ENCODE measurements around the gene DOK6.
"Not testable (repeated sequence)": the region's sequence is repeated elsewhere in the genome, so short reads cannot be mapped to it uniquely, and the experiment has no call there.

Gene DOK6

GRCh38 chr18:69628774-69629359 lies 228.2 kb downstream of the DOK6 start:
- no peak for DNase-seq

DNA sequence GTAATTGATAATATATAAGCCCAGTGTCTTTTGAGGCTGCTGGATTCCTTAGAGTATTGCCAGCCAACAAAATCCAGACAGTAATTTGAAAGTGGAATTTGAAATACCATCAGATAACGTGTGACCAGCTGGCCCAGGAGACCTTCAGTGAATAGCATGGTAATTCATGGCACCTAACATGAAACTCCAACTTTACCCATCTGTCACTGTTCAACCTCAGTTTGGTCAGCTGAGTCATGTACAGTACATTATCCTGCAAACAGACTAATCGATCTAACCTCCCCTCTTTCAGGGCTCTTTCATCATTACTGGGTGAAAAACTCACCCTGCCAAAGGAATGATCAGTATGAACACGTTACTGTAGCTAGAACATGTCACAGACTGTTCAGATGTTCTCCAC lies 230.6 kb downstream of the DOK6 start:
- no peak for DNase-seq

DNA sequence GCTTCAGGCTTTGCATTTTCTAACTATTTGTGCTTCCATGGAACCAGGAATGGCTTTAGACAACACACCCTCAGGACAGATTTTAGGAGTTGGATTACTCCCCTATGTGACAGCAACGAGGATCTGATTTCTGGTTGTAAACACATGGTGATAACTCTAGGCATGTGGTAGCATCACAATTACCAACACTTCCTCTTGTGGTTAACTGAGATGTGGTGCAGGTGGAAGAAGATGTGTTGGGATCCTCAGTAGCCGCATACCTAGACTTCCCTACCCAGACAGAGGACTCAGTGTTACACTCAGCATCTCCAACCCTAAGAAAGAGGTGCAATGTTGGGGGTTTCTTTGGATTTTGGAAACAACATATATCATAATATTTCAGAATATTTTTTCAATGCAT lies 234.8 kb downstream of the DOK6 start:
- DNase-seq = no peak

- no peak for DNase-seq
Measured at GRCh38 chr18:69636529-69637301, 236.0 kb downstream of the DOK6 start.

DNA sequence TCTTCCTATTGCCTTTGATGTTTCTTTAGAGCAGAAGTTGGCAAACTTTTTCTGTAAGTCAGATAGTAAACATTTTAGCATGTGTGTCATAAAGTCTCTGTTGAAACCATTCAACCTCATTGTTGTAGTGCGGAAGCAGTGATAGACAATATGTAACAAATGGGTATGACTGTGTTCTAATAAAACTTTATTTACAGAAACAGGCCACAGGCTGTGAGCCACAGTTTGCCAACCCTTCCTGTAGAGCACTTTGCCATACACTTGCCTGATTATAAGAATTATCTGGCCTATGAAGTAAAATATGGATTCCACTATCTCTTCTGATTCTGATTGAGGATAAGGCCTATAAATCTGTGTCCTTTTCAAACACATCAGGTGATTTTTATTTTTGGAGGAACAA lies 237.4 kb downstream of the DOK6 start:
- DNase-seq = no peak

- DNase-seq = no peak
Measured at GRCh38 chr18:69647702-69648101, 247.0 kb downstream of the DOK6 start.

DNA sequence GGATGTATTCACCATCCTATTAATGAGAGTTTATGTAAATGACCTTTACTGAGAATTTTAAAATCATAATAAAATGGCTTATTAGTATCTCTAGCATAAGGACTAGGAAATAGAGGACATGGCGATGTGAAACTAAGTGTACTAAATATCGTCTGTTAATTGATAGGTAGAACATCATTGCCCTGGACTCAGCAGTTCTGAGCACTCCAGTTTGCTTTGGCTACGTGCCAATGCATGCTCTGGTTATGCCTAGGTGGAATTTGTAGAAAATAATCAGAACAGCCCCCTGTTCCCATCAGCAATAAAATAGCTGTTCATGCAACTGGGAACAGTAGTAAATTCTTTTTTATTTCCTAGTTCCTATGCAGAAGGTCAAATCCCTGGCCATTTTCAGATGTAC lies 247.8 kb downstream of the DOK6 start:
- DNase-seq = no peak

DNA sequence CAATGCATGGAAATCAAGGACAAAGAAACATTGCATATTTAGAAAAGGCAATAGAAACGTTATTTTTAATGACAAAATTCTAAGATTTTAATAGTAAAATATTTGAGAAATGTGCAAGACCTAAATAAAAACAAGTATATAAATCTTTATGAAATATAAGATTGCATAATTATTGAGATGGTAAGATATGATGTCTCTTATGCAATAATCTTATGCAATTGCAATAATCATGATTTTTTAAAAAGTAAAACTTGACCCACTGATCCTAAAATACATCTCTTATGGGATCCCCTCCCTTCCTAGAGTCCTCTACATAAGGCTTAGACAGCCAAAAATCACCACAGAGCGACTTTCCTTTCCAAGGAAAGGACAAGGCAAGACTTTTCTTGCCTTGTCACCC lies 249.0 kb downstream of the DOK6 start:
- no peak for DNase-seq

GRCh38 chr18:69651243-69651642 lies 250.6 kb downstream of the DOK6 start:
- DNase-seq = no peak

GRCh38 chr18:69655816-69656215 lies 255.1 kb downstream of the DOK6 start:
- no peak for DNase-seq

DNA sequence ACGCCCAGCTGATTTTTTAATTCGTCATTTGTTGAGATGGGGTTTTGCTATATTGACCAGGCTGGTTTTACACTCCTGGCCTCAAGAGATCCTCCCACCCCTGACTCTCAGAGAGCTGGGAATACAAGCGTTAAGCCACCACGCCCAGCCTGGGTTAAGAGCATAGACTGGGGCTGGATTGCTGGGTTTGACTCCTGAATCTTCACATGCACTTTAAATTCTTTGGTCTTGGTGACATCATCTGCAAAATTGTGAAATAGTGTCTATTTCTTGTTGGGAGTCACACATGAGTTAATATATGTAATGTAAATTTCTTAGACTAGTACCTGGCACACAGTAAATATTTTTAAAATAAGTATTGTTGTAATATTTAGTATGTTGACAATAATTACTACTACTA lies 257.4 kb downstream of the DOK6 start:
- no peak for DNase-seq

DNA sequence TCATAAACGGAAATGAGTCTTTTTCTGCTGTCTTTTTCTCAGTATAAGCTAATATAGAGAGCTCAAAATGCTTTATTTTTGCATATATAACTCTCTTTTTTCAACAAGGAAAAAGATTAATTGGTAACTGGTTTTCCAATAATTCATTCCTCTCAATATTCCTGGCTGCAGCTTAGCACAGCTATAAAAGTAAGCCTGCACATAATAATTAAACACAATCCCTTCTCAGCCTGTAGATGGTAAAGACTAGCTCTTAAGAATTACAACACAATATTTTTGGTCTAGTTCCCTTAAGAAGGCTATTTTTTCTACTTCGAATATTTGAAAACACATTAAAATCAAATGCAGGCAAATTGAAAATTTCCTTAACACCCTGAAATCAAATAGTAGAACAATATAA lies 258.0 kb downstream of the DOK6 start:
- no peak for DNase-seq

DNA sequence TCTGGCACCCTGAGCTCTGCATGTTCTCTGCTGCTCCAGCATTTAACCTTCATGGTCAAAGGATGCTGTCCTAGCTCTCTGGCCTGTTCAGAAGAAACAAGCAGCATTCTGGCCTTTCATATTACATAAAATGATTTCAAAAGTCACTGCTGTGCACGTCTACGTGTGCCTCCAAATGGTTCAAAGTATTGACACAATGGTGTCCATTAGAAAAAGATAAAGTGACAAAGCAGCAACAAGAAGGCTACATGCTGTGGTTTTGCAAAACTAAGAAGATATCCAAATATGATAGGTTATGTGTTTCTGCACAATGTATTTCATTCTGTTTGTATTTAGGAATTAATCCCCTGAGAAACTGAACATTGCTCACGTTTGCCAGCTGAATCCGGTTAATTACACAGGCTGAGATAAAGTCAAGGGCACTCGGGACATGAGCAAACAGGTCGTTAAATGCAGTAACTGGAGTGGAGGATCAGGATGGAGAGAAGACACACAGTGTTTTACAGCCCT lies 258.5 kb downstream of the DOK6 start:
- DNase-seq = no peak

- not testable (repeated sequence) for DNase-seq
Measured at GRCh38 chr18:69662090-69662489, 261.4 kb downstream of the DOK6 start.

DNA sequence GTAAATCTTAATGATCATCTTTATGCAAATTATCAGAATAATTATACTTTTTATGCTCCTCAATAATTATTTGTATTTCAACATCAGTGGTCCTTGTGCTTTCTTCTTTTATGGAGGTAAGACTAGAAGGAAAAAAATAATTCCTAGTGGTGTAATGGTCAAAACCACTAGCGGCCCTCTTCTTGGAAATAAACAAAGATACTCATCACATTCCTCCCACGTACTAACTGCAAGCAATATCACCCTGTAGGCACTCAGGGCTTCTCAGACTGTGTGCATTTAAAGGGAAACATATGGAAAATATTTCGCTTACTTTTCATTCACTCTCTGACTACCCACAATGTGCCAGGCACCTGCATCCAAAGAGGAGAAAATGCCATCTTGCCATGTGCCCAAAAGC lies 263.7 kb downstream of the DOK6 start:
- no peak for DNase-seq

- DNase-seq = no peak
Measured at GRCh38 chr18:69674292-69674877, 273.7 kb downstream of the DOK6 start.

GRCh38 chr18:69674966-69675365 lies 274.3 kb downstream of the DOK6 start:
- no peak for DNase-seq

DNA sequence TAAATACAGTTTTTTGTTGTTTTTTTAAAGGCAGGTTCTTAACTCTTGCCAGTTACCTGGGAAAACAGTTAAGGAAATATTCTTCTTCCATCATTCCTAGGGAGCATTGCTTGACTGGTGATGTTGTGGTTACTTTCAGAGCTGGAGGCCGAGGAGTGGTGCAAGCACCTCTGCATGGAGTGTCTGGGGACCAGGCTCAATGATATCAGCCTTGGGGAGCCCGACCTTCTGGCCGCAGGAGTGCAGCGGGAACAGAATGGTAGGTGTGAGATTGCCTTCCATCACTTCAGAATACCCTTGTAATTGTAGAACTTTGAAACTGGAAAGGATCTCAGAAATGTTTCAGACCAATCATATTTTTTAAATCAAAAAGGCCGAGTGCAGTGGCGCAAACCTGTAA lies 276.9 kb downstream of the DOK6 start:
- DNase-seq = no peak

GRCh38 chr18:69680123-69680522 lies 279.4 kb downstream of the DOK6 start:
- DNase-seq = no peak

- no peak for DNase-seq
Measured at GRCh38 chr18:69683176-69683575, 282.5 kb downstream of the DOK6 start.

GRCh38 chr18:69684789-69685188 lies 284.1 kb downstream of the DOK6 start:
- DNase-seq = no peak

- no peak for DNase-seq
Measured at GRCh38 chr18:69686861-69687260, 286.2 kb downstream of the DOK6 start.

- DNase-seq = no peak
Measured at GRCh38 chr18:69689121-69689759, 288.6 kb downstream of the DOK6 start.

Data from midbrain (tissue), 1 donor.